Measurements from ENCODE around the gene RNF112.

RNF112 gene

GRCh38 chr17:19415806-19416775 lies 5.1 kb downstream of the RNF112 start:
- H3K27ac ChIP-seq (ENCODE audit: low read depth, low read length) = no peak overlapping the region
- H3K4me3 ChIP-seq (ENCODE audit: insufficient read depth, low read length, poor library complexity, severe bottlenecking) = no peak overlapping the region
- H2AFZ ChIP-seq (ENCODE audit: low read depth, low read length, severe bottlenecking) = no peak overlapping the region
- no peak overlapping the region for H3K4me2 ChIP-seq (ENCODE audit: low read depth, low read length, poor library complexity, severe bottlenecking)
- H3K9me3 ChIP-seq (ENCODE audit: insufficient read depth, low read length) = no peaks in the 10 kb centered on the region
- no peaks in the 10 kb centered on the region for H3K9me2 ChIP-seq (replicated peaks; ENCODE audit: insufficient read depth, low read length)
- H3F3A ChIP-seq (ENCODE audit: insufficient read depth) = no peaks in the 10 kb centered on the region
- no peaks in the 10 kb centered on the region for H3K36me3 ChIP-seq (ENCODE audit: low read length)
- no peaks in the 10 kb centered on the region for H4K20me1 ChIP-seq (ENCODE audit: low read depth, low read length)
- no peaks in the 10 kb centered on the region for H3K79me2 ChIP-seq (ENCODE audit: insufficient read depth, low read length)
- no peak overlapping the region for H3K9ac ChIP-seq (ENCODE audit: low read length)
- H3K27me3 ChIP-seq (ENCODE audit: low read length) = no peaks in the 10 kb centered on the region
- TF ChIP-seq EZH2phosphoT487 (conservative IDR thresholded peaks at IDR 0.05; ENCODE audit: low read length) = no peak
- TF ChIP-seq CTCF (IDR thresholded peaks at IDR 0.05; ENCODE audit: insufficient read depth, low read length, poor library complexity, severe bottlenecking) = no peak

- Histone ChIP-seq H3F3A (ENCODE audit: insufficient read depth) (no peaks in the 10 kb centered on the region), H4K20me1 (ENCODE audit: low read depth, low read length) (no peaks in the 10 kb centered on the region), H2AFZ (ENCODE audit: low read depth, low read length, severe bottlenecking) (no peak overlapping the region), H3K27ac (ENCODE audit: low read depth, low read length) (no peak overlapping the region), H3K4me2 (ENCODE audit: low read depth, low read length, poor library complexity, severe bottlenecking) (no peak overlapping the region), H3K27me3 (ENCODE audit: low read length) (no peaks in the 10 kb centered on the region), H3K36me3 (ENCODE audit: low read length) (no peaks in the 10 kb centered on the region), H3K4me3 (ENCODE audit: insufficient read depth, low read length, poor library complexity, severe bottlenecking) (no peak overlapping the region), H3K9me2 (replicated peaks; ENCODE audit: insufficient read depth, low read length) (no peaks in the 10 kb centered on the region), H3K9ac (ENCODE audit: low read length) (no peak overlapping the region), H3K9me3 (ENCODE audit: insufficient read depth, low read length) (no peaks in the 10 kb centered on the region), H3K79me2 (ENCODE audit: insufficient read depth, low read length) (no peaks in the 10 kb centered on the region)
- no peak for TF ChIP-seq CTCF (IDR thresholded peaks at IDR 0.05; ENCODE audit: insufficient read depth, low read length, poor library complexity, severe bottlenecking)
- no peak for TF ChIP-seq EZH2phosphoT487 (conservative IDR thresholded peaks at IDR 0.05; ENCODE audit: low read length)
Observed at GRCh38 chr17:19417611-19418010, 6.6 kb downstream of the RNF112 start.

GRCh38 chr17:19418251-19418992 lies 7.4 kb downstream of the RNF112 start:
- no peak for TF ChIP-seq EZH2phosphoT487 (conservative IDR thresholded peaks at IDR 0.05; ENCODE audit: low read length)
- TF ChIP-seq CTCF (IDR thresholded peaks at IDR 0.05; ENCODE audit: insufficient read depth, low read length, poor library complexity, severe bottlenecking) = no peak

More at GRCh38 chr17:19418251-19418992, 7.4 kb downstream of the RNF112 start:
- H3K9ac ChIP-seq (ENCODE audit: low read length) = no peak overlapping the region
- no peaks in the 10 kb centered on the region for H3K79me2 ChIP-seq (ENCODE audit: insufficient read depth, low read length)
- no peak overlapping the region for H2AFZ ChIP-seq (ENCODE audit: low read depth, low read length, severe bottlenecking)
- no peaks in the 10 kb centered on the region for H3K9me3 ChIP-seq (ENCODE audit: insufficient read depth, low read length)
- no peaks in the 10 kb centered on the region for H3K27me3 ChIP-seq (ENCODE audit: low read length)
- no peaks in the 10 kb centered on the region for H4K20me1 ChIP-seq (ENCODE audit: low read depth, low read length)
- no peak overlapping the region for H3K4me2 ChIP-seq (ENCODE audit: low read depth, low read length, poor library complexity, severe bottlenecking)
- no peak overlapping the region for H3K4me3 ChIP-seq (ENCODE audit: insufficient read depth, low read length, poor library complexity, severe bottlenecking)
- no peaks in the 10 kb centered on the region for H3F3A ChIP-seq (ENCODE audit: insufficient read depth)
- H3K9me2 ChIP-seq (replicated peaks; ENCODE audit: insufficient read depth, low read length) = no peaks in the 10 kb centered on the region
- H3K36me3 ChIP-seq (ENCODE audit: low read length) = no peaks in the 10 kb centered on the region
- no peak overlapping the region for H3K27ac ChIP-seq (ENCODE audit: low read depth, low read length)

Data from SU-DHL-6 (cell line).